NCI-H187 treated with DMSO at 0.1 percent for 48 hours (cell line): ENCODE results near the gene SLC25A42.

Source experiments
- DNase-seq: peaks from one replicate; lab custom pipeline; 2025; lab: John Stamatoyannopoulos, UW

Gene SLC25A42

GRCh38 chr19:19050731-19051130, 13.1 kb upstream of the SLC25A42 start:
- DNase-seq: no peak

- DNase-seq: no peak
These were observed 12.1 kb upstream of the SLC25A42 start for GRCh38 chr19:19051478-19052213.

GRCh38 chr19:19052921-19053320, 10.9 kb upstream of the SLC25A42 start:
- no peak for DNase-seq

GRCh38 chr19:19053508-19054314, 10.1 kb upstream of the SLC25A42 start:
- no peak for DNase-seq

DNA sequence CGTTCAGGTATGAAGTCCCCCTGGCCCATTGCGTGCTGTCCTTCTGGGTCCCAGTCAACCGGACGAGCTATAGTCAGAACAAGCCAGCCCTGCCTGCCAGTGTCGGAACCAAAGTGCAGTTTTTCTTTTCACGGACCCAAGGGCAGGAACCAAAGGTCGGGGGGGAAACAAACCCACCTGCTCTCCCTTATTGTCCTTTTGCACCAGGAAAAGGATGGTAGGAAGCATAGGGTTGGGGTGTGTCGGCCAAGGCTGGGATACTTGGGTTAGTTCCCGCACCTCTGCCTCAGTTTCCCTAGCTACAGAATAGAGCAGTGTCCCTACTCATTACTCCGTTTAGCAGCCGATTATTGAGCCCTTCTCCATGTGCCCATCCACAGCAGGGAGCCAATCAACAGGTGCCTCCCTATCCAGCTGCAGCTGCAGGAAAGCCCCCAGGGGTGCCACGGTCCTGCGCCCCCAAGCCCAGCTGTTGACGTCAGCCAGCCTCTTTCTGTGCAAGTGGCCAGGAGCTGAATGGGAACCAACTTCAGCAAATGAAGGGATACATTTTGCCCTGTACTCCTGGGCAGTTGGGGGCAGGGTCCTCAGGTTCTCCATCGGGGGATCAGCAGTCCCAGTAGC, 9.4 kb upstream of the SLC25A42 start:
- no peak for DNase-seq

- no peak for DNase-seq
These were observed 8.8 kb upstream of the SLC25A42 start for GRCh38 chr19:19054939-19055440.

- DNase-seq: no peak
These were observed 8.1 kb upstream of the SLC25A42 start for GRCh38 chr19:19055701-19056100.

GRCh38 chr19:19056636-19057275, 7.0 kb upstream of the SLC25A42 start:
- DNase-seq: no peak

DNA sequence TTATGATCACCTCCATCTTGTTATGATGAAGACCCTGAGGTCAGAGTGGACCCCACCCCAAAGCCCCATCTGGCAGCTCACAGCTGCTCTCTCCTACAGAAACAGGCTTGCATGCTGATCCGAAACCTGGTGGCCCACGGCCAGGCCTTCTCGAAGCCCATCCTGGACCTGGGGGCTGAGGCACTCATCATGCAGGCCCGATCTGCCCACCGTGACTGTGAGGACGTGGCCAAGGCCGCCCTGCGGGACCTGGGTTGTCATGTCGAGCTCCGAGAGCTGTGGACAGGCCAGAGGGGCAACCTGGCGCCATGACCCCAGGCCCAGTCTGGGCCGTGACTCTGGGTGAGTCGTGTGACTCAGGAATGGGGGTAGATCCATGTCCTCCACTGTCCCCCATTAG, 6.5 kb upstream of the SLC25A42 start:
- DNase-seq: no peak

GRCh38 chr19:19057720-19058119, 6.1 kb upstream of the SLC25A42 start:
- DNase-seq: no peak

- no peak for DNase-seq
These were observed 4.6 kb upstream of the SLC25A42 start for GRCh38 chr19:19059018-19059836.

- DNase-seq: no peak
These were observed 3.8 kb upstream of the SLC25A42 start for GRCh38 chr19:19059837-19060611.

- no peak for DNase-seq
These were observed 2.3 kb upstream of the SLC25A42 start for GRCh38 chr19:19061506-19061905.

DNA sequence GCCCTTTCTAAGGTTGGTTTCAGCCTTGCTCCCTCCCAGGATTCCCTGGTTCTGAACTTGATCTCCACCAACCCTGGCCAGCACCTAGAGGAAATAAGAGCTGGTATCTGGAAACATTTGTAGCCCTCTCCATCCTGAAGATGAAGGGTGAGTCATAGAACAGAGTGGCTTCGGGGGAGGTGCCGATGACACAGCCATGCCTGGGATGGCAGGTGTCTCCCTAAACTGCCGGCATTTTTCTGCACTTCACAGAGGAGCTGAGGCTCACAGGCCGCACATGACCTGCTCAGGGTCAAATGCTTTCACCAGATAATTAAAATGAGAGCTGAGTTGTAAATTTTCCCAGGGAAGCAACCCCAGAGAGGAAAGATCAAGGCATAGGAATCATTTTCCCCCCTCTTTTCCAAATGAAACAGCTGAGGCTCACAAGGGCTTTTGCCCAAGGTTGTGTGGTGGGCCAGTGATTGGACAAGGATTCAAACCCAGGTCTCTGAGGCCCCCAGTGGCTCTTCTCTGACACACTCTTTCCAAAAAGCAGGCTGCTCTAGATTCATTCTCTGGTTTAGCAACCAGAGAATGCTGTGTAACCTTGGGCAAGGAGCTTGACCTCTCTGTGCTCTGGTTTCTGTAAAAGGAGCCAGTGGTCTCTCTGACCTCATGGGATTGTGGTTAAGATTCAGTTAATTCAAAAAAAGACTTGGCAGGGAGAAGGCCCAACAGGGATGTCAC, 1.2 kb upstream of the SLC25A42 start:
- no peak for DNase-seq

DNA sequence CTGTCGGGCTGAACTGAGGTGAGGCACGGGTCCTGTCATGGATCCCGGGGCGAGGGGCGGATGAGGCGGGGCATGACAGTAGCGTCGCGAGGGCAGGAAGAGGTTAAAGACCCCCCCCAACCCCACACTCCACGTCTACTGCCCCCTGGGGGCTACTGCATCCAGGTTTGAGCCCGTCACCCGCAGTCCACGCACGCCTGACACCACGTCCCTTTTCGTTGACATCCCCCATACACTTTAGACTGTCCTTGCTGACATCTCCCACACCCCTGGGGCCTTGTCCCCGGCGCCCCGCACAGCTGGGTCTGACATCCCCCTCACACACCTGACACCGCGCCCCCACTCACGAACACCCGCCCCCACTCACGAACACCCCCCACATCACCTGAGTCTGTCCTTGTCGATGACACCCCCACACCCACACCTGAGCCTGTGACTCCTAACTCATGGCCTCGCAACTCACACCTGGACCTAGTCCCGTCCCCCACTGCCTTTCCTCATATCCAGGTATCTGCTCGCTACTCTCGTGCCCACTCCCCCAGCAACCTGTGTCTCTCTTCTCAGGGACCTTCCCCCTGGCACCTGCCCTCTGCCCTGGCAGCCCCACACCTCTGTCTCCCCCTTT, 416 bp downstream of the SLC25A42 start:
- no peak for DNase-seq

DNA sequence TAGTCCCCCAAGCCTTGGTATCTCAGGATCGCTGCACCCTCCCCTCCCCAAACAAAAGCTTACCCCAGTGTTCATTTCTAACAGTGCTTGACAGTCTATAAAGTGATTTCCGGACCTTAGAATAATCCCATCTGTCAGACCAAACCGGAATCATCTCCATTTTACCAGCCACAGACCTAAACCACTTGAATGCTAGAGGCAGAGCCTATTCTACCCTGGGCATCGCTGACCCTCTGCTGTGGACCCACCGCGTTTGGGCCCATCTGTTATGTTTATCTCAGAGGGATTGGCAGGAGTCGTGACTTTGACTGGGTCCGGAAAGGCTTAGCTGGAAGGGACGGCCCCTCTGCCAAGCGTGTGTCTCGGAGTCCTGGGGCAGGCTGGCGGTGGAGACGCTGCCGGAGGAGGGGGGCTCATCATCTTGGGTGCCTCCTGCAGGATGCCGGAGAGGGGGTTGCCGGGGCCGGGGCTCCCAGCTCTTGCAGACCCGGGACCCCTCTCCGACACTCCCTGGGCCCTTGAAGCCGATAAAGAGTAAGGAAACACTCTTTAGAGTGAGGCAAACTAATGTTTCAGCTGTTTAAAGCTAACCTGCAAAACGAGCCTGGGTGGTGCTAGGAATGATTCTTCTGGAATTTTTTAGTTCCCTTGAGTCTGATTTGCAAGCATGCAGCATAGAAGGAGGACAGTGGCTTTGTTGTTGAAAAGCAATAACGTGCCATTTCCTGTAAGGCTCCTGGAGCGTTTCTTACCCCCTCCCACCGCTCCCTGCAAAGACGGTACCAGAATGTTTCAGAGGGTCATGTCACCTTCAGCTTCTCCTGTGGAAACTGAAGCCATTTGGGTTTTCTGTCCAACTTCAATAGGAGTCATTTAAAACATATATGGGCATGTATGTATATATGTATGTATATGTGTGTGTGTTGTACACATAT, 1.3 kb downstream of the SLC25A42 start:
- DNase-seq: no peak

- DNase-seq: no peak
These were observed 3.7 kb downstream of the SLC25A42 start for GRCh38 chr19:19067276-19068072.
